SK-N-MC (cell line): ENCODE measurements around the gene PTH2.

Experiments used
- EZH2 ChIP-seq: fragments of 200-600 bp; sonication (generic); IDR thresholded peaks from one replicate; pipeline ENCODE4 v1.6.1; 2017; ENCODE audit warnings: antibody characterized with exemption
- FOXP2 ChIP-seq: optimal IDR thresholded peaks from 2 replicates; pipeline ENCODE3; 2011; ENCODE audit warnings: mild to moderate bottlenecking, moderate library complexity; ENCODE audit not compliant: insufficient read depth; ENCODE audit errors: extremely low read length, control extremely low read depth
- POLR2AphosphoS5 ChIP-seq: IDR thresholded peaks from 2 replicates; pipeline ENCODE4 v1.6.1; 2012; ENCODE audit warnings: mild to moderate bottlenecking, low read depth, low read length, borderline replicate concordance

DNA sequence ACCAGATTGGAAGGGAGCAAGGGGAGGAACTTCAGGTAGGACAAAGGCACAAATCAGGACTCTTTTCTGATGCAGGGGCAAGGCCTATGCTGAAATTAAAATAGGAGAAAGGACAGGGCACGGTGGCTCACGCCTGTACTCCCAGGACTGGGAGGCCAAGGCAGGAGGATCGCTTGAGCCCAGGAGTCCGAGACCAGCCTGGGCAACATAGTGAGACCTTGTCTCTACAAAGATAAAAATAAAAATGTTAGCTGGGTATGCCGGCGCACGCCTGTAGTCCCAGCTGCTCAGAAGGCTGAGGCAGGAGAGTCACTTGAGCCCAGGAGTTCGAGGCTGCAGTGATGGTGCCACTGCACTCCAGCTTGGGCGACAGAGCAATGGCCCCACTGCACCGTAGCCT lies 12.4 kb upstream of the PTH2 start:
- TF ChIP-seq POLR2AphosphoS5 (no peak), EZH2 (no peak), FOXP2 (no peak)
